GM18868 (cell line): Measurements from ENCODE around the gene EFNA5.

Source experiments
- ATAC-seq: cut with Tn5 transposase; IDR thresholded peaks from one replicate; pipeline ENCODE4 v1.9.1; 2021; ENCODE audit warnings: mild to moderate bottlenecking, moderate library complexity; ENCODE audit not compliant: unreplicated experiment

EFNA5 gene

GRCh38 chr5:107604990-107605389, 65.7 kb downstream of the EFNA5 start:
- peak; percentile 72 for ATAC-seq

GRCh38 chr5:107604146-107604910, 66.4 kb downstream of the EFNA5 start:
- ATAC-seq: no peak

- ATAC-seq: no peak
These were observed 67.4 kb downstream of the EFNA5 start for GRCh38 chr5:107603349-107603748.

- peak; percentile 18 for ATAC-seq
These were observed 67.8 kb downstream of the EFNA5 start for GRCh38 chr5:107602896-107603295.

- no peak for ATAC-seq
These were observed 69.7 kb downstream of the EFNA5 start for GRCh38 chr5:107601076-107601475.

- no peak for ATAC-seq
These were observed 71.8 kb downstream of the EFNA5 start for GRCh38 chr5:107598958-107599357.

- no peak for ATAC-seq
These were observed 72.9 kb downstream of the EFNA5 start for GRCh38 chr5:107597803-107598202.

- no peak for ATAC-seq
These were observed 73.5 kb downstream of the EFNA5 start for GRCh38 chr5:107597247-107597646.

GRCh38 chr5:107594253-107595045, 76.3 kb downstream of the EFNA5 start:
- no peak for ATAC-seq

- peak; percentile 52 for ATAC-seq
These were observed 77.7 kb downstream of the EFNA5 start for GRCh38 chr5:107593009-107593408.

GRCh38 chr5:107592515-107592914, 78.2 kb downstream of the EFNA5 start:
- no peak for ATAC-seq

GRCh38 chr5:107590686-107591085, 80.1 kb downstream of the EFNA5 start:
- ATAC-seq: no peak

- ATAC-seq: no peak
These were observed 81.1 kb downstream of the EFNA5 start for GRCh38 chr5:107589520-107590193.

GRCh38 chr5:107582625-107583024, 88.1 kb downstream of the EFNA5 start:
- ATAC-seq: no peak

- ATAC-seq: peak; percentile 34
These were observed 89.6 kb downstream of the EFNA5 start for GRCh38 chr5:107580889-107581820.

GRCh38 chr5:107578051-107578635, 92.6 kb downstream of the EFNA5 start:
- peak; percentile 31 for ATAC-seq

- no peak for ATAC-seq
These were observed 93.3 kb downstream of the EFNA5 start for GRCh38 chr5:107577394-107577950.

- ATAC-seq: peak; percentile 41
These were observed 93.9 kb downstream of the EFNA5 start for GRCh38 chr5:107576736-107577393.

- no peak for ATAC-seq
These were observed 94.6 kb downstream of the EFNA5 start for GRCh38 chr5:107576155-107576554.
